ENCODE measurements around the gene STK32B.
"Not testable (repeated sequence)": the region's sequence is repeated elsewhere in the genome, so short reads cannot be mapped to it uniquely, and the experiment has no call there.

Gene STK32B

DNA sequence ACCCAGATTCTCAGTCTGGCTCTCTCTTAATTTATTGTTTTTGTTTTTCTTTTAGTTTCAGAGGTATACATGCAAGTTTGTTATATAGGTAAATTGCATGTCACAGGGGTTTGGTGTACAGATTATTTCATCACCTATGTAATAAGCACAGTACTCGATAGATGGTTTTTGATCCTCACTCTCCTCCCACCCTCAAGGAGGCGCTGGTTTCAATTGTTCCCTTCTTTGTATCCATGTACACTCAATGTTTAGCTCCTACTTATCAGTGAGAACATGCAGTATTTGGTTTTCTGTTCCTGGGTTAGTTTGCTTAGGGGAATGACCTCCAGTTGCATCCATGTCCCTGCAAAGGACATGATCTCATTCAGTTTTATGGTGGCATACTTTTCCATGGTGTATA is 198.4 kb downstream of the STK32B start:
- H3K4me3 ChIP-seq (ENCODE audit: low read depth, low read length), result no peak overlapping the region

GRCh38 chr4:5250536-5250935 is 199.3 kb downstream of the STK32B start:
- not testable (repeated sequence) for H3K4me3 ChIP-seq (ENCODE audit: low read depth, low read length)

More for the DNA sequence above, 198.4 kb downstream of the STK32B start:
- TF ChIP-seq, protein P1, sequence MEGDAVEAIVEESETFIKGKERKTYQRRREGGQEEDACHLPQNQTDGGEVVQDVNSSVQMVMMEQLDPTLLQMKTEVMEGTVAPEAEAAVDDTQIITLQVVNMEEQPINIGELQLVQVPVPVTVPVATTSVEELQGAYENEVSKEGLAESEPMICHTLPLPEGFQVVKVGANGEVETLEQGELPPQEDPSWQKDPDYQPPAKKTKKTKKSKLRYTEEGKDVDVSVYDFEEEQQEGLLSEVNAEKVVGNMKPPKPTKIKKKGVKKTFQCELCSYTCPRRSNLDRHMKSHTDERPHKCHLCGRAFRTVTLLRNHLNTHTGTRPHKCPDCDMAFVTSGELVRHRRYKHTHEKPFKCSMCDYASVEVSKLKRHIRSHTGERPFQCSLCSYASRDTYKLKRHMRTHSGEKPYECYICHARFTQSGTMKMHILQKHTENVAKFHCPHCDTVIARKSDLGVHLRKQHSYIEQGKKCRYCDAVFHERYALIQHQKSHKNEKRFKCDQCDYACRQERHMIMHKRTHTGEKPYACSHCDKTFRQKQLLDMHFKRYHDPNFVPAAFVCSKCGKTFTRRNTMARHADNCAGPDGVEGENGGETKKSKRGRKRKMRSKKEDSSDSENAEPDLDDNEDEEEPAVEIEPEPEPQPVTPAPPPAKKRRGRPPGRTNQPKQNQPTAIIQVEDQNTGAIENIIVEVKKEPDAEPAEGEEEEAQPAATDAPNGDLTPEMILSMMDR (IDR thresholded peaks at IDR 0.05; ENCODE audit: low read depth, low read length), result no peak

DNA sequence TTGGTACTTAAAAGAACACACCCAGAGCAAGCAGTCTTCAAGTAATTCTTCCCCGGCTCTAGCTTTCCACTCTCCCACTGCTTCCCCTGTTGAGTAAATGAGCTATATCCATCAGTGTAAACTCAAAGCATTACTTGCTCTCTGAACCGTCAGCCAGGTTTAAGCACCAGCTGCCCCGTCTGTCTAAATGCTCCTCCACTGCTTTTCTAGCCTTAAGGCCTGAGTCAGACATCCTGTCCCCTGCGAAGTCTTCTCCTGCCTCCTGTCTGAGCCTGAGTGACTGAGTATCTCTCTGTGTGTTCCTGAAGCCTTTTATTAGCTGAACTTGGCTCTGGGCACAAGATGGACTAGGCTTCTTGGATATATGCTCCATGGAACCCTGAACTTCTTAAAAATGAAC is 205.1 kb downstream of the STK32B start:
- TF ChIP-seq, protein P1 (IDR thresholded peaks at IDR 0.05; ENCODE audit: low read depth, low read length), result no peak
- no peak overlapping the region for H3K4me3 ChIP-seq (ENCODE audit: low read depth, low read length)

DNA sequence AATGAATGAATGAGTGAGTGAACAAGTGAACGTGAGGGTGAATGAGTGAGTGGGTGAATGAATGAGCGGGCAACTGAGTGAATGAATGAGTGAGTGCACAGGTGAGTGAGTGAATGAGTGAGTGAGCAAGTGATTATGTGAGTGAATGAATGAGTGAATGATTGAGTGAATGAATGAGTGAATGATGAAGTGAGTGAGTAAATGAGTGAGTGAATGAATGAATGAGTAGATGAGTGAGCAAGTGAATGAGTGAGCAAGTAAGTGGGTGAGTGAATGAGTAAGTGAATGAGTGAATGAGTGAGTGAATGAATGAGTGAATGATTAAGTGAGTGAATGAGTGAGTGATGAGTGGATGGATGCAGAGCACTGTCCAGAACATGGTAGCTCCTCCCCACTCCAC is 205.8 kb downstream of the STK32B start:
- no peak overlapping the region for H3K4me3 ChIP-seq (ENCODE audit: low read depth, low read length)
- TF ChIP-seq, protein P1 (IDR thresholded peaks at IDR 0.05; ENCODE audit: low read depth, low read length), result no peak

- TF ChIP-seq, protein P1 (IDR thresholded peaks at IDR 0.05; ENCODE audit: low read depth, low read length), result no peak
Measured at GRCh38 chr4:5259471-5259870, 208.2 kb downstream of the STK32B start.

GRCh38 chr4:5260121-5260520 is 208.8 kb downstream of the STK32B start:
- no peak overlapping the region for H3K4me3 ChIP-seq (ENCODE audit: low read depth, low read length)

More at GRCh38 chr4:5259471-5259870, 208.2 kb downstream of the STK32B start:
- H3K4me3 ChIP-seq (ENCODE audit: low read depth, low read length), result no peak overlapping the region

GRCh38 chr4:5261866-5262265 is 210.6 kb downstream of the STK32B start:
- H3K4me3 ChIP-seq (ENCODE audit: low read depth, low read length), result no peak overlapping the region
- TF ChIP-seq, protein P1 (IDR thresholded peaks at IDR 0.05; ENCODE audit: low read depth, low read length), result no peak

More at GRCh38 chr4:5260121-5260520, 208.8 kb downstream of the STK32B start:
- TF ChIP-seq, protein P1 (IDR thresholded peaks at IDR 0.05; ENCODE audit: low read depth, low read length), result no peak

GRCh38 chr4:5266991-5267390 is 215.7 kb downstream of the STK32B start:
- no peak overlapping the region for H3K4me3 ChIP-seq (ENCODE audit: low read depth, low read length)
- TF ChIP-seq, protein P1 (IDR thresholded peaks at IDR 0.05; ENCODE audit: low read depth, low read length), result no peak
